IPS-NIHi7 (cell line): ENCODE measurements around the gene ZCWPW2.

Experiments
- DNase-seq: peaks from one replicate; pipeline ENCODE4 v3.0.0; 2012; ENCODE audit warnings: mixed read lengths; ENCODE audit errors: extremely low spot score

The ZCWPW2 gene

DNA sequence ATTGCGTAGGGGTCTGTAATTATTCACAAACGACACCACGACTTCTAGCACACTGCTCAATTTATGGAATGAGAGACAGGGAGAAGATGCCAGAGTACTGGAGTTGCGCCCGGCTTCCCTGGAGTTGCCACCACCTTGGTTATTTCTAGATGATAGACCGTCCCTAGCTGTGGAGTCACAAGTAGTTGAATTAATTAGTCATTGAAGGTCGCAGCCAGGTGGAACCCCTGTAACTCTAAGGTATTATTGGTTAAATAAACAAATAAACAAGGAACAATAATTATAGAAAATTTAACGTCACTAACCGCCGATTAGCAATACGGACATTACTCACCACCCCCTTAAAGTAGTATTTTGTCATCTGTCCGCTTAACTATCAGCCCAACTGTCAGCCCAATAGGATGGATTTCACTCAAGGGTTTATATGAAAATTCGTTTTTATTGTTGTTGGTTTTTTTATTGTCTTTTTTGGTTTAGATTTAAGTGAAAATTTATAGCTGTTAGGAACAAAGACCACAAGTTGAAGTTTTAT lies 1.0 kb downstream of the ZCWPW2 start:
- DNase-seq = no peak

DNA sequence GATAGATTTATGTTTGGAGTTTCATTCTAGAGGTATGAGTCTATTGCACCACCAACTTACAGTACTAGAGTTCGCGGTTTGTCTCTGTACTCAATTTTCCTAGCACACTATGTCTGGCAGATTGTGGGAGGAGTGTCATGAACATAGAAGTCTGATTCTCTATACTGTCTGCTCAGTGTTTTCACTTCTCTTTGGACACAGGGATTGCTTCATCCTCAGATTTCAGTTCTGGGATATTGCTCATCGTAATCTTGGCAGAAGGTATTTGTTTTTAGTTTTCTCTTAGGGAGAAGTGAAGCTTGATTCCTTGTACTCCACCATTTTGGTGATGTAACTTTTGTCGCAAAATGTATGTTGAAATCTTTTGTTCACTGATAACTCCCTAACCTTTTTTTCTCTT lies 27.9 kb downstream of the ZCWPW2 start:
- no peak for DNase-seq

DNA sequence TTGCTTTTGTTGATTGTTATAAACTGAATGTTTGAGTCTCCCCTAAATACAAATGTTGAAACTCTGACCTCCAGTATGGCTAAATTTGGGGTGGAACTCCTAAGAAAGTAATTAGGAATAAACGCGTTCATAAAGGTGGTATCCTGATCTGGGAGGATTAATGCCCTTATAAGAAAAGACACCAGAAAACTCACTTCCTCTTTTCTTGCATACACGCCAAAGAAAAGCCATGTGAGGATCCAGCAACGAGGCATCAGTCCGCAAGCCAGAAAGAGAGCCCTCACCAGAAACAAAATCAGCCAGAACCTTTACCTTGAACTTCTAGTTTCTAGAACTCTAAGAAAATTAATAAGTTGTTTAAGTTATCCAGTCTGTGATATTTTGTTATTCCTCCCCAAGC lies 37.5 kb downstream of the ZCWPW2 start:
- DNase-seq = no peak

DNA sequence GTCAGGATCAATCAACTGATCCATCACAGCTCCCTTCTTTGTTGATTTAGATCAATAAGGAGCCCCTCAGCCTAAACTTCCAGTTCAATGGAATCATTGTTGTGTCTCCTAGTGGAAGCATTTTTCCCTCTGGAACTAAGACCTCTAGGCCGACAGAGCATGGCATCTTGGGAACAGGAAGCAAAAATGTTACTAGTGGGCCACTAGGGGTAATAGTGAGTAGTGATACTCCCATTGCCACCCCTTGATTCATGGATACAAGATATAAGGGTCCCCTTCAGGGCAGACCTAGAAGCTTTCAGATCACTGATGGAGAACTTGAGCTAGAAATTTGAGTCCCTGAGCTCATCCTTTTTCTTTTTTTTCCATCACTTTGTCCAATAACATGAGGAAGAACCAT lies 40.5 kb downstream of the ZCWPW2 start:
- DNase-seq = no peak

DNA sequence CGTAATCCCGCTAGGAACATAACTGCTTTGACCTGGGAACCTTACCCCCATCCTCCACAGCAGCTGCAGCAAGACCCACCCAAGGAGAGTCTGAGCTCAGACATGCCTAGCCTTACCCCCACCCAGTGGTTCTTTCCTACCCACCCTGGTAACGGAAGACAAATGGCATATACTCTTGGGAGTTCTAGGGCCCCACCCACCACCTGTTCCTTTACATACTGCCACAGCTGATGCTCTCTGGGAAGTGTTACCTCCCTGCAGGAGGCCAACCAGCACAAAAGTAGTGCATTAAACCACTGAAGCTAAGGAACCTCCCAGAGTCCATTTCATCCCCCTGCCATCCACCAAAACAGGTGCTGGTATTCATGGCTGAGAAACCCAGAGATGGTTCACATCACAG lies 50.7 kb downstream of the ZCWPW2 start:
- DNase-seq = no peak

DNA sequence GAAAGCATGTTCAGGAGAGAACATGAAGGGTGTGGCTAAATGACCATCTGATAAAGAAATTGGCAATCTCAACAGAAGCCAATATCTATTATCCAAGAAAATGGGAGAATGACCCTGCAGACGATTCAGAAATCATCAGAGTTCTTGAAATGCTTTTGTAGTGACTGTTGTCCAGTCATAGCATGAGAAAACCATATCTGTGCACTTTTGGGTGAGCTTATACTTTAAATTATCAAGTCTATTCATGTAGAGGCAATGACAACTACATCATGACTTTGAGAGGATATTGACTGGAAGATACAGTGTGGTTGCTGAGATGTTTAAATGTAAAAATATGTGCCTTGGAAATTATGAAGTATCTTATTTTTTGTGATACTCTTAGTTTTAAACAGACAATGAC lies 57.7 kb downstream of the ZCWPW2 start:
- no peak for DNase-seq

DNA sequence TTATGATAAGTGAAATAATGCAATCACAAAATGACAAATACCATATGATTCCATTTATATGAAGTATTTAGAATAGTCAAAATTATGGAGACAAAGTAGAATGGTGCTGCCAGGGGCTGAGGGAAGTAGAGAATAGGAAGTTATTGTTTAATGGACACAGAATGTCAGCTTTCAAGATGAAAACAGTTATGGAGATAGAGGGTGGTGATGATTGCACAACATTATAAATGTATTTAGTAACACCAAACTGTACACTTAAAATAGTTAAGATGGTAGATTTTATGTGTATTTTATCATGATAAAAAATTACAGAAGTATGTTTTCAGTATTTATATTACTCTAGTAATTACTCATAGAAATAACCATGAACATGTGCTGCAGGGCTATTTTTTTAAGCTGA lies 100.9 kb downstream of the ZCWPW2 start:
- DNase-seq = no peak

DNA sequence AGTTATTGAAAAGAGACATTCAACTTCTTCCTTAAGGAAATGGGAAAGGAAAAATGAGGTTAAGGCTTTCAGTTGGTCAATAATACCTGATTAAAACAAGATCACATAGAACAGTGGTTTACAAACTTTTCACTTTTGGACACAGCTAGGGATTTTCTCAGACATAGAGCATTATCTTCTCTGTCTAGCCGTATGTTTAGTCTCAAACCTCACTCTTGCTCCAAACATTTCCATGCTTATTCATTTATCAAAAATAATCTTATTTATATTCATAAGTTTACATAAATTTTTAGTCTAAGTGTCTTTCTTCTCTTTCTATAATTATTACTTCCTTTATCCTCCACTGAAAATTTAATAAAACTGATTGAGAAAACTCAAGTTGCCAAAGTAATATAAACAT lies 114.3 kb downstream of the ZCWPW2 start:
- no peak for DNase-seq

DNA sequence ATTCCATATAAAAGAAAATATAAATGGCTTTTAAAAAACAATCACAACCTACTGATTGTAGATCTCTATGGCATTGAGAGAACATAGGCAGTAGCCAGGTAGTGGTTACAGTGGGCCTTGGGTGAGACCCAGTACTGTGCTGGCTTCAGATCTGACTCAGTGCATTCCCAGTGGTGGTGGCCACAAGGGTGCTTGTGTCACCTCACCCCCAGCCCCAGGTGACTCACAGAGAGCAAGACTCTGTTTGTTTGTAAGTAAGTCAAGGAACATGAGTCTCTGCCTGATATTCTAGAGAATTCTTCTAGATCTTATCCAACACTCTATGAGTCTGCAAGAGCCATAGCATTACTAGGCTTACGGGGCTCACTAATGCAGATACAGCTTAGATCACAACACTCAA lies 118.9 kb downstream of the ZCWPW2 start:
- DNase-seq = no peak

DNA sequence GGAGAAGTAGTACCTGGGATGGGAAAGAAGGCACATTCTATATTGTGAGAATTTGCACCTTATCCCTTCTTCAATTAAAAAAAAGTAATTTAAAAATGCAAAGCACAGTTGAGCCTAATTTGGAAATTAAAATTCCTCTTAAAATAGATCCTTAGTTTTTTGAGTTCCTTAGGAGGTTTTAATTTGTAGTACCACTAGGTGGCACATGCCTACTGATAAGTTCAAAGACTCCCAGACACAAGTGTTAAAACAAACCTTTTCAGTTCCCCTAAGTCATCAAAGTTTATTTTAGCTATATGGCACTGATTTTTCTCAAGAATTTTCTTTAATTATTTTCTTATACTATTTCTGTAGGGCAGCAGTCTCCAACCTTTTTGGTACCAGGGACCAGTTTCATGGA lies 127.7 kb downstream of the ZCWPW2 start:
- peak; percentile 31 for DNase-seq

DNA sequence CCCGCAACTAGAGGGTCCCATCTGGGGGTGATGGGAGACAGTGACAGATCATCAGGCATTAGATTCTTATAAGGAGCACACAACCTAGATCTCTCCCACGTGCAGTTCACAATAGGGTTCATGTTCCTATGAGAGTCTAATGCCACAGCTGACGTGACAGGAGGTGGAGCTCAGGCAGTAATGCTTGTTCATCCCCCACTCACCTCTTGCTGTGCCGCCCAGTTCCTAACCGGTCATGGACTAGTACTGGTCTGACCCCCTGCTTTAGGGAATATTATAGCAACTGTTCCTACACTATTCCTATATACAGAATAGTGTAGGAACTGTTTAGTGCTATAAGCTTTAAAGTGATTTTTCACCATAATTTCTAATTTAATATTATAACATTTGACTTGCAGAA lies 128.2 kb downstream of the ZCWPW2 start:
- no peak for DNase-seq

DNA sequence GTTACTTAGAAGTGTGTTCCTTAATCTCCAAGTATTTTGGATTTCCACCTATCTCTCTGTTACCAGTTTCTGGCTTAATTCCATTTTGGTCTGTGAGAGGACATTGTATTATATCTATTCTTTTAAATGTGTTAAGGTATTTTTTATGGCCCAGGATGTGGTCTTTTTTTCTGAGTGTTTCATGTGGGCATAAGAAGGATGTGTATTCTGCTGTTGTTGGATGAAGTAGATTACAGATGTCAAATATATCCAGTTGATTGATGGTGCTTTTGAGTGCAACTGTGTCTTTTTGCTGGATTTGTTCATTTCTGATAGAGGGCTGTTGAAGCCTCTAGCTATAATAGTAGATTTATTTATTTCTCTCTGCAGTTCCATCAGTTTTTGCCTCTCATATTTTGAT lies 136.6 kb downstream of the ZCWPW2 start:
- DNase-seq = no peak

DNA sequence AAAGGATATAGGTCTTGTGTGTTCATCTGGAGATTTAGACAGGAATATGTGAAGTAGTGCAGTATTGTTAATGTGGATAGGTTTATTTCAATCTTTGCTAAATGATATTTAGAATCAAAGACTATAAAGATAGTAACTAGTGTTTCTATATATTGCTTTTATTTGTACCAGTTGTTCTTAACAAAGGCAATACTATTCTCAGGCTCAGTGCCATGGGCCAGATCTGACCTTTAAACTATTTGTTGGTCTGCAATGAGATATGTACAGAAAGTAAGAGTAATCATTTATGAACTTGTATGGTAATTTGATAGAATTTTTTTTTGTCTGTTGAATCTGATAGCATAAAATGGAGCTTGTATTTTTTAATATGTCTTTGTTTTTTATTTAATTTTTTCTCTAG lies 146.8 kb downstream of the ZCWPW2 start:
- DNase-seq = no peak

DNA sequence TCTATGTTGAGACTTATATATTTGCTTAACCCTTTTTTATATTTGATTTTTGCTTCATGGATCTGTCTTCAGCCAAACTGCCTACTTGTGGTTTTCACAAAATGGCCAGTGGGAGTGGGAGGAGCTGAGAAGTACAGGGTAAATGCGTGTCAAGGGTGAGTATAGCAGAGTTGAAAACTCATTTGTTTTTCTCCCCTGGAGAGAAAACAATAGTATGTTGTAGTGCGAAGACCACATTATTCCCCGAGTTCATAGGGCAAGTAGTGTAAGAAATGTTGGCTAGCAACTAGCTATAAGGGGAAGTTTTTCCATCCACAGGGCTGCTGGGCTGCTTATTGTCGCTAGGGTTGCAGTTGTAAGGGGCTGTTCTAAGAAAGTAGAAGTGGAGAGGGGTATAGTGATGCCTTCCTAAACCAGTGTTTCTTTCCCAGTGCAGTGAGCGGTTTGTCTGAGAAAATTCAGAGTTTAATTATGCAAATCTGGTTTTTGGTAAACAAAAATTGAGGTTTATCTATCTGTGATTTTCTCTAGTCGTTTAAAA lies 153.9 kb downstream of the ZCWPW2 start:
- peak; percentile 10 for DNase-seq

DNA sequence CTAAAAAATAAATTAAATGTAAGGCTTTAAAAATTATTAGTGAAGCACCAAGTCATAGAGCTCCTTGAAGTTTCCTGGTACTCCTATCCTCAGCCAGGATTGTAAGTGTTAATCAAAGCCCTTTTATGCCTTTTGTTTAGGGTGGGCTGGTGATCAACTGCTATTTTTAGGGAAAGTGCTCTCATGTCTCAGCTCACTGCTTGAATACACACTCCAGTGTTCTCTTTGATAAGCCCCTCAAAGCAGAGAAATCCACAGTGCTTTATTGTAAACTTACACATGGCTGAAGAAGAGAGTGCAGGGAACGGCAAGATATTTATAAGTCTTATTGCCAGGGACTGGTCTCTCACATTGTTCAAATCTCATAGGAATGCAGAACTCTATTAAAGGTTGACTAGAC lies 156.5 kb downstream of the ZCWPW2 start:
- DNase-seq = peak; percentile 9

DNA sequence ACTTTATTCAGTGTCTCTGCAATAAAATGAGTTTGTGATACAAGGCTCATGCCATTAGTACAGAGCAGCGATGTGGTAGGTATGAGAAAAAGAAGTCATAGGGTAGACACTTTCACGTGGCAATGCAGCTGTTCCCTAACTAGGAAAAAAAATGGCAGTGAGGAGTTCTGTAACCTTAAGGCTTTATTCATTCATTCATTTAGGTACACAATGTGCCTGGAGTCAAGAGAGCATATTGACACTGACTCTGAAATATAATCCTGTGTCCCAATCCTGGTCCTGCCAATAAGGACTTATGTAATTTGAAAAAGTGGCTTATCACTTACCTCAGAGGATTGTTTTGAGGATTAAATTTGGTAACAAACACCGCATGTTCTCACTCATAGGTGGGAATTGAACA lies 173.1 kb downstream of the ZCWPW2 start:
- no peak for DNase-seq

DNA sequence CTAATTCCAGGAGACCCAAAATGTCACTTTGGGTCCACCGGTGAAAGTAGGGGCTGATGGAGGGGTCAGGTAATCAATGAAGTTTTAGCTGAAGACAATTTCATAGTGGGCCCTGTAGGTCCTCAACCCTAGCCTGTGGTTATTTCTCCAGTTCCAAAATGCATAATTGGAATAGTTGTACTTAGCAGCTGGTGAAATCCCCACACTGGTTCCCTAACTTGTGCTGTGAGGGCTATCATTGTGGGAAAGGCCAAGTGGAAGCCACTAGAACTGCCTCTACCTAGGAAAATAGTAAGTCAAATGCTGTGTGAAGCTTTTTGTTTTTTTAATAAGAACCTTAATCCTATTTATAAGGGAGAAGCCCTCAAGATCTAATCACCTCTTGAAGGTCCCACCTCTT lies 193.8 kb downstream of the ZCWPW2 start:
- no peak for DNase-seq

DNA sequence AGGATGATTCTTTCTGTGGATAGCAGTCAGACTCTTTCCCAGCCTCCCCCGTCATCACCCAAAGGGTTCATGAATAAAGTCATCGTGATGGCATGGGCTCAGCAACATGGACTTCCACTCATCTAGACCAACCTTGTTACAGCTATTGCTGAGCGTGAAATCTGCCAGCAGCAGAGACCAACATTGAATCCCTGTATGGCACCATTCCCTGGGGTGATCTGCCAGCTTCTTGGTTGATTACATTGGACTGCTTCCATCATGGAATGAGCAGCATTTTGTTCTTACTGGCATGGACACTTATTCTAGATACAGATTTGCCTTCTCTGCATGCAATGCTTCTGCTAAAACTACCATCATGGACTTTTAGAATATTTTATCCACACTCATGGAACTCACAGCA lies 195.7 kb downstream of the ZCWPW2 start:
- DNase-seq = no peak

DNA sequence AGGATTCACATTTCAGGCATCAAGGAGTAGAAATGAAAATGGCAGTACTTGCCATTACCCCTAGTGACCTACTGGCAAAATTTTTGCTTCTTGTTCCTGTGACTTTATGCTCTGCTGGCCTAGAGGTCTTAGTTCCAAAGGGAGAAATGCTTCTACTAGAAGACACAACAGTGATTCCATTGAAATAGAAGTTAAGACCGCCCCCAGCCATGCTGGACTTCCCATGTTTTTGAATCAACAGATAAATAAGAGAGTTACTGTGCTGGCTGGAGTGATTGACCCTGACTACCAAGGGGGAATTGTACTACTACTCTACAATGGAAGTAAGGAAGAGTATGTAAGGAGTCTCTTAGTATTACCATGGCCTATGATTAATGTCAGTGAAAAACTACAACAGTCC lies 196.3 kb downstream of the ZCWPW2 start:
- DNase-seq = no peak

DNA sequence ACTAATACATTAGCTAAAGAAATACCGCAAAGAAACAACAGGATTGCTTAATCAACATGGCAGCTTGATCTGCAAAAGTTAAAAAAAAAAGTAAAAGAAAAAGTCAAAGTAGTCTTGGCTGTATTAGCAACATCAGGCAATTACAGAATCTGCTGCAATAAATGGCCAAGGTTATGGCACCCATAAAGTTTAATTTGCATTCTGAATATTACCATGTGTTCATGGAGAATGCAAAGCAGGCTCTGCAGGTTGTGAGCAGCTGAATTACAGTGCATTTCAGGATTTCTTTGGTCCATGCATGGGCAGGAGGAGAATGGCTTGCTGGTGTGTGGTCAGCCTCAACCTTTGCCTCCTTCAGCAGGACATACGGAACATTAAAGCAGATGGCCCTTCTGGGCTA lies 199.2 kb downstream of the ZCWPW2 start:
- no peak for DNase-seq

DNA sequence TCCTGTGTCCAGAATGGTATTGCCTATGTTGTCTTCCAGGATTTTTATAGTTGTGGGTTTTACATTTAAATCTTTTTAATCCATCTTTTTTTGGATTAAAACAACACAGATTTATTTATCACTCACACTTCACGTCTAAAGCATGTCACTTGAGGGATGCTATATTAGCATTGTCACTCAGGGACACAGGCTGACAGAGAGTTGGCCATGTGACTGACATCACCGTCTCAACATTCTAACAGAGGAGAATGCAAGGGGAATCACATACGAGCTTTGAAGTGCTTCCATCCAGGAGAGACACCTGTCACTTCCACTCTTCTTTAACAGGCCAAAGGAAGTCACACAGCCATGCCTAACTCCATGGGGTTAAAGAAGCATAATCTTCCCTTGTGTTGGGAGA lies 204.7 kb downstream of the ZCWPW2 start:
- DNase-seq = no peak

DNA sequence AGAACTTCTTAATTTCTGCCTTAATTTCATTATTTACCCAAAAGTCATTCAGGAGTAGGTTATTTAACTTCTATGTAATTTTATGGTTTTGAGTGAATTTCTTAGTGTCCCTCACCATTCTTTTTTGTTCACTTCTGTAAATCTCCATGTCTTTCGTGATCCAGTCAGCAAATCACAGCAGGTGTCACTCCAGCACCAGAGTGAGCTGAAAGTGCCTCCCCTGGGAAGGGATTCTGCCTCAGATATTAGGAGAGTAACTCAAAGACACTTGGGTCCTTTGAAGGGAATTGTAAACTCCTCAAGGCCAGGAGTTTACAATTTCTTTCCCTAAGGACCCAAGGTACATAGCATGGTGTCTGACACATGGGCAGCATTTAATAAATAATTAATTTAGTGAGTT lies 207.7 kb downstream of the ZCWPW2 start:
- DNase-seq = no peak

DNA sequence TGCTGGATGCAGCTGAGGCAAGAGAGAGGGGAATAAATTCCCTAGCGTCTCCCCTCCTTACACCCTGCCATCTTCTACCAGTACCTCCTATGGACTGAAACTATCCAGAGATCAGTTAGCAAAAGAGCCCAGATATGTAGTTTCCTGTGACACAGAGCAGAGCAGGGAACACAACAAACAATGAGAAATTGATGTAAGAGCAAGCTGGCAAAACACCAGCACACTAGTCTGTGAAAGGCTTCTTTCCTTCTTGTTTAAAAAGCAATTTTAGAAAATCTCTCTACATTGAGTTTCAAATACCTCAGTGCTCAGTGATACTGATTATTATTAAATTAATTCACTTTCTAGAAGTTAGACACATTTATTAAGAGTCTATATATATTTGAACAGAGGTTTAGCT lies 215.7 kb downstream of the ZCWPW2 start:
- no peak for DNase-seq

DNA sequence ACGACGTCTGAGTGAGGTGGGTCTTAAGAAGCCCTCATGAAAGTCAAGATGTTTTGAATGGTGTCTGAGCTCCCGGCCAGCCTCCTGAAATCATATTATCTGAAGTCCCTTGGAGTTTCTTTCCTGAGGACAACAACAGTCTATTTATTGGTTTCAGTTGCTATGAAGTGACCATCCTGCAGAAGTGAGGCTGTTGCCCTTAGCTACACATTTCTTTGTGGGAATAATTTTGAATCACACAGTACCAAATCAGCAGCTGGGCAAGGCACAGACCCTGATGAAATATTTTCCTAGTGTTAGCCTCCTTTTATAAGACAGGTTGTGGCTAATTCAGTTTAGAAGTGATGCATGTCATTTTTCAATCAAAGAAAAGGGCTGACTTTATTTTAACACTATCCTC lies 220.8 kb downstream of the ZCWPW2 start:
- DNase-seq = no peak

DNA sequence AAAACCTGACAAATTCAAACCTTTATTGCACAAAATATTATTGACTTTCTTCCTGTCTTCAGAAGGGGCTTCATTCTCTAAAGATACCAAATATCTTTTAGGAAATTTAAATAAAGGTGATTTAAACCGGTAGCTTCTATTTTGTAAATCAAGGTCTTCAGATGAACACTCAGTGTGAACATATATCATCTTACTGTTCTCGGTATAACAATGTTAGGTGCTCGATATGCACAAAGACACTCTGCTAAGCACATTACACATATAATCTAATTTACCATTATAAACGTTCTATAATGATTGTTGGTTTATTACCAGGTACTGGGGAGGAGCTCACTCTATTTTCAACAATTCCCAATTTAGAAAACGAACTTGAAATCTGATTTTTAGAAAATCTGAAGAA lies 225.5 kb downstream of the ZCWPW2 start:
- DNase-seq = no peak
